NB4 (cell line): ENCODE measurements around the gene VEZF1.
"Not testable (repeated sequence)": the region's sequence is repeated elsewhere in the genome, so short reads cannot be mapped to it uniquely, and the experiment has no call there.

ENCODE experiments used
- MYC ChIP-seq: IDR thresholded peaks from 2 replicates; pipeline ENCODE4 v1.6.1; 2011; ENCODE audit warnings: low read depth, low read length
- TF ChIP-seq, protein P1 (sequence below): IDR thresholded peaks from one replicate; pipeline ENCODE4 v1.5.1; 2012; ENCODE audit warnings: low read depth, low read length

DNA sequence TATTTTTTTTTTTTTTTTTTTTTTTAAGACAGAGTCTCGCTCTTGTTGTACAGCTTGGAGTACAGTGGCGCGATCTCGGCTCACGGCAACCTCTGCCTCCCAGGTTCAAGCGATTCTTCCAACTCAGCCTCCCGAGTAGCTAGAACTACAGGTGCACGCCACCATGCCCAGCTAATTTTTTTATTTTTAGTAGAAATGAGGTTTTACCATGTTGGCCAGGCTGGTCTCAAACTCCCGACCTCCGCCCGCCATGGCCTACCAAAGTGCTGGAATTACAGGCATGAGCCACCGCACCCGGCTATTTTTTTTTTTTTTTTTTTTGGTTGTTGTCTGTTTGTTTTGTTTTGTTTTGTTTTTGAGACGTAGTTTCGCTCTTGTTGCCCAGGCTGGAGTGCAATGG, 29.7 kb downstream of the VEZF1 start:
- TF ChIP-seq, protein P1, sequence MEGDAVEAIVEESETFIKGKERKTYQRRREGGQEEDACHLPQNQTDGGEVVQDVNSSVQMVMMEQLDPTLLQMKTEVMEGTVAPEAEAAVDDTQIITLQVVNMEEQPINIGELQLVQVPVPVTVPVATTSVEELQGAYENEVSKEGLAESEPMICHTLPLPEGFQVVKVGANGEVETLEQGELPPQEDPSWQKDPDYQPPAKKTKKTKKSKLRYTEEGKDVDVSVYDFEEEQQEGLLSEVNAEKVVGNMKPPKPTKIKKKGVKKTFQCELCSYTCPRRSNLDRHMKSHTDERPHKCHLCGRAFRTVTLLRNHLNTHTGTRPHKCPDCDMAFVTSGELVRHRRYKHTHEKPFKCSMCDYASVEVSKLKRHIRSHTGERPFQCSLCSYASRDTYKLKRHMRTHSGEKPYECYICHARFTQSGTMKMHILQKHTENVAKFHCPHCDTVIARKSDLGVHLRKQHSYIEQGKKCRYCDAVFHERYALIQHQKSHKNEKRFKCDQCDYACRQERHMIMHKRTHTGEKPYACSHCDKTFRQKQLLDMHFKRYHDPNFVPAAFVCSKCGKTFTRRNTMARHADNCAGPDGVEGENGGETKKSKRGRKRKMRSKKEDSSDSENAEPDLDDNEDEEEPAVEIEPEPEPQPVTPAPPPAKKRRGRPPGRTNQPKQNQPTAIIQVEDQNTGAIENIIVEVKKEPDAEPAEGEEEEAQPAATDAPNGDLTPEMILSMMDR = not testable (repeated sequence)
- TF ChIP-seq MYC = not testable (repeated sequence)
